WI38 (cell line): ENCODE measurements around the gene PADI1.

ENCODE experiments used
- H3K4me3 ChIP-seq: 2 replicates; pipeline ENCODE4 v1.5.1; 2011; ENCODE audit warnings: low read depth, mild to moderate bottlenecking, control low read depth, low read length
- CTCF ChIP-seq: IDR thresholded peaks from 2 replicates; pipeline ENCODE4 v1.5.1; 2012; ENCODE audit warnings: low read depth, mild to moderate bottlenecking, control low read depth, low read length

Gene PADI1

GRCh38 chr1:17258758-17259130 is 53.8 kb downstream of the PADI1 start:
- H3K4me3 ChIP-seq: no peak overlapping the region
- no peak for TF ChIP-seq CTCF

- no peak for TF ChIP-seq CTCF
- H3K4me3 ChIP-seq: no peak overlapping the region
These were observed 54.4 kb downstream of the PADI1 start for GRCh38 chr1:17259233-17259873.

- TF ChIP-seq CTCF: no peak
- no peak overlapping the region for H3K4me3 ChIP-seq
These were observed 55.3 kb downstream of the PADI1 start for GRCh38 chr1:17260264-17260663.

- TF ChIP-seq CTCF: no peak
- H3K4me3 ChIP-seq: no peak overlapping the region
These were observed 55.8 kb downstream of the PADI1 start for GRCh38 chr1:17260738-17261137.

GRCh38 chr1:17263936-17264335 is 59.0 kb downstream of the PADI1 start:
- H3K4me3 ChIP-seq: no peak overlapping the region
- TF ChIP-seq CTCF: no peak

- no peak overlapping the region for H3K4me3 ChIP-seq
- TF ChIP-seq CTCF: no peak
These were observed 59.5 kb downstream of the PADI1 start for GRCh38 chr1:17264470-17264869.

GRCh38 chr1:17265162-17265561 is 60.2 kb downstream of the PADI1 start:
- TF ChIP-seq CTCF: no peak
- no peak overlapping the region for H3K4me3 ChIP-seq
